Neuronal stem cell (in vitro differentiated cells): ENCODE measurements around the gene PCTP.

Experiments used
- DNase-seq: peaks from one replicate; pipeline ENCODE4 v3.0.0-alpha.2; 2013; ENCODE audit warnings: low spot score
- H2AFZ ChIP-seq: one replicate; pipeline ENCODE4 v1.6.1; 2013; ENCODE audit warnings: mild to moderate bottlenecking, low read length, inconsistent platforms
- H2AK5ac ChIP-seq: 2 replicates; pipeline ENCODE4 v1.6.1; 2013; ENCODE audit warnings: low read depth, mild to moderate bottlenecking, inconsistent platforms, low read length, moderate library complexity, mixed read lengths
- H2BK120ac ChIP-seq: 2 replicates; pipeline ENCODE4 v1.6.1; 2013; ENCODE audit warnings: low read depth, mild to moderate bottlenecking, inconsistent platforms, low read length, moderate library complexity, mixed read lengths
- H2BK12ac ChIP-seq: one replicate; pipeline ENCODE4 v1.6.1; 2013; ENCODE audit warnings: low read length, inconsistent platforms
- H2BK15ac ChIP-seq: 2 replicates; pipeline ENCODE4 v1.6.1; 2013; ENCODE audit warnings: mild to moderate bottlenecking, low read length, inconsistent platforms, mixed read lengths
- H2BK5ac ChIP-seq: one replicate; pipeline ENCODE4 v1.6.1; 2013; ENCODE audit warnings: inconsistent platforms, mild to moderate bottlenecking, low read length, moderate library complexity
- H3K14ac ChIP-seq: one replicate; pipeline ENCODE4 v1.6.1; 2013; ENCODE audit warnings: low read length, inconsistent platforms
- H3K18ac ChIP-seq: 2 replicates; pipeline ENCODE4 v1.6.1; 2013; ENCODE audit warnings: low read length, inconsistent platforms
- H3K23ac ChIP-seq: 2 replicates; pipeline ENCODE4 v1.6.1; 2013; ENCODE audit warnings: low read depth, mild to moderate bottlenecking, mixed read lengths, low read length, inconsistent platforms; ENCODE audit not compliant: poor library complexity
- H3K27ac ChIP-seq: replicated peaks from 3 replicates; pipeline ENCODE4 v1.5.1; 2013; ENCODE audit warnings: low read length, inconsistent platforms
- H3K27me3 ChIP-seq, 3 experiments: 2 replicates each; pipeline ENCODE4 v1.6.1; 2013; ENCODE audit warnings: low read length in 3 of 3, mild to moderate bottlenecking in 2 of 3, inconsistent platforms in 1 of 3, low read depth in 1 of 3, mixed read lengths in 1 of 3, moderate library complexity in 1 of 3; ENCODE audit not compliant: control insufficient read depth in 3 of 3, insufficient read depth in 3 of 3
- H3K36me3 ChIP-seq, 2 donors: replicated peaks in 1 of 2; 2 replicates each; pipeline ENCODE4 v1.6.1; 2013; ENCODE audit warnings: low read length in 2 of 2; ENCODE audit not compliant: control insufficient read depth in 2 of 2, insufficient read depth in 2 of 2
- H3K4ac ChIP-seq: 2 replicates; pipeline ENCODE4 v1.6.1; 2013; ENCODE audit warnings: inconsistent platforms, mild to moderate bottlenecking, low read length, moderate library complexity
- H3K4me1 ChIP-seq, 2 donors: 1 replicate in 1 of 2; 2 replicates in 1 of 2; pipeline ENCODE4 v1.6.1; 2013; ENCODE audit warnings: low read length in 2 of 2, low read depth in 1 of 2; ENCODE audit not compliant: control insufficient read depth in 2 of 2, insufficient read depth in 1 of 2
- H3K4me2 ChIP-seq: one replicate; pipeline ENCODE4 v1.6.1; 2013; ENCODE audit warnings: mild to moderate bottlenecking, low read length, inconsistent platforms; ENCODE audit not compliant: insufficient read depth, poor library complexity, severe bottlenecking
- H3K4me3 ChIP-seq, 2 donors: 2 replicates each; pipeline ENCODE4 v1.5.1; 2013; ENCODE audit warnings: low read length in 2 of 2, mild to moderate bottlenecking in 2 of 2, inconsistent platforms in 1 of 2, moderate library complexity in 1 of 2
- H3K79me1 ChIP-seq: one replicate; pipeline ENCODE4 v1.6.1; 2013; ENCODE audit warnings: low read depth, mild to moderate bottlenecking, inconsistent platforms, low read length, moderate library complexity
- H3K9ac ChIP-seq: one replicate; pipeline ENCODE4 v1.6.1; 2013; ENCODE audit warnings: mild to moderate bottlenecking, low read depth, low read length, inconsistent platforms; ENCODE audit not compliant: poor library complexity
- H3K9me3 ChIP-seq, 2 donors: replicated peaks in 1 of 2; 2 replicates each; pipeline versions ENCODE3 to v1.6.1; 2013; ENCODE audit warnings: low read length in 2 of 2, mild to moderate bottlenecking in 2 of 2, inconsistent platforms in 1 of 2, low read depth in 1 of 2, mixed read lengths in 1 of 2, moderate library complexity in 1 of 2; ENCODE audit not compliant: control insufficient read depth in 2 of 2, insufficient read depth in 1 of 2
- H4K8ac ChIP-seq: one replicate; pipeline ENCODE4 v1.6.1; 2013; ENCODE audit warnings: low read depth, mild to moderate bottlenecking, inconsistent platforms, low read length, moderate library complexity
- H4K91ac ChIP-seq: one replicate; pipeline ENCODE4 v1.6.1; 2013; ENCODE audit warnings: low read length, low read depth, mild to moderate bottlenecking, inconsistent platforms; ENCODE audit not compliant: poor library complexity
- WGBS, 2 donors: extraction: QIAGEN DNeasy Blood & Tissue Kit; methylation state at CpG; one replicate each; pipeline ENCODE4 v1.1.7; 2013; ENCODE audit warnings: missing lambda C conversion rate in 2 of 2, mixed read lengths in 1 of 2; ENCODE audit not compliant: insufficient read length in 2 of 2, insufficient replicate concordance in 1 of 2; ENCODE audit errors: extremely low coverage in 2 of 2; 5-methylcytosine and 5-hydroxymethylcytosine counted together

The PCTP gene

GRCh38 chr17:55730808-55731207 is 20.0 kb upstream of the PCTP start:
- H4K91ac ChIP-seq, result no peak overlapping the region
- H3K36me3 ChIP-seq, result no peaks in the 10 kb centered on the region
- peaks cover 0 to 56% (median 0%) of the 10 kb centered on the region in 3 experiments for H3K27me3 ChIP-seq
- H2BK12ac ChIP-seq, result no peak overlapping the region
- no peaks in the 10 kb centered on the region for H3K9me3 ChIP-seq
- no peaks in the 10 kb centered on the region for H3K79me1 ChIP-seq
- H3K27ac ChIP-seq, result no peak overlapping the region
- H2BK5ac ChIP-seq, result no peak overlapping the region
- H4K8ac ChIP-seq, result no peak overlapping the region
- DNase-seq, result no peak
- no CpG with 5 or more reads among the region's 3 CpGs for WGBS, 2 donors
- H3K4ac ChIP-seq, result no peak overlapping the region
- H3K4me3 ChIP-seq, result no peak overlapping the region
- no peak overlapping the region for H2AK5ac ChIP-seq
- H3K4me1 ChIP-seq, result peaks cover 5 to 11% of the 10 kb centered on the region in 2 donors
- no peak overlapping the region for H2BK120ac ChIP-seq
- no peak overlapping the region for H3K14ac ChIP-seq
- H3K4me2 ChIP-seq, result no peak overlapping the region
- no peak overlapping the region for H3K18ac ChIP-seq
- H3K9ac ChIP-seq, result no peak overlapping the region
- H2AFZ ChIP-seq, result no peak overlapping the region
- H3K23ac ChIP-seq, result no peak overlapping the region
- no peak overlapping the region for H2BK15ac ChIP-seq

- Histone ChIP-seq H2BK5ac (no peak overlapping the region), H2AFZ (peak overlapping the region; percentile 81), H3K27me3 (peaks cover 0 to 47% (median 0%) of the 10 kb centered on the region in 3 experiments), H4K91ac (no peak overlapping the region), H3K36me3 (no peaks in the 10 kb centered on the region), H3K4me2 (no peak overlapping the region), H3K23ac (no peak overlapping the region), H3K4ac (no peak overlapping the region), H3K9me3 (no peaks in the 10 kb centered on the region), H3K14ac (no peak overlapping the region), H2BK12ac (no peak overlapping the region), H2BK15ac (no peak overlapping the region), H3K79me1 (no peaks in the 10 kb centered on the region), H2BK120ac (no peak overlapping the region), H3K4me3 (peak overlapping the region in 1 of 2 donors; percentile 3), H3K4me1 (peaks cover 5 to 11% of the 10 kb centered on the region in 2 donors), H3K27ac (no peak overlapping the region), H3K9ac (no peak overlapping the region), H2AK5ac (no peak overlapping the region), H3K18ac (no peak overlapping the region), H4K8ac (no peak overlapping the region)
- DNase-seq, result no peak
- WGBS, 2 donors, result no CpG with 5 or more reads among the region's 10 CpGs
Measured at GRCh38 chr17:55731586-55732250, 19.1 kb upstream of the PCTP start.

- H3K79me1 ChIP-seq, result no peaks in the 10 kb centered on the region
- H3K4ac ChIP-seq, result no peak overlapping the region
- no peak overlapping the region for H2BK12ac ChIP-seq
- no peak overlapping the region for H3K14ac ChIP-seq
- H3K9ac ChIP-seq, result no peak overlapping the region
- H2AK5ac ChIP-seq, result no peak overlapping the region
- no peaks in the 10 kb centered on the region for H3K36me3 ChIP-seq
- no peak overlapping the region for H2AFZ ChIP-seq
- no peak overlapping the region for H3K4me2 ChIP-seq
- no peak overlapping the region for H2BK5ac ChIP-seq
- no peak for DNase-seq
- peaks cover 5 to 11% of the 10 kb centered on the region in 2 donors for H3K4me1 ChIP-seq
- no peak overlapping the region for H3K18ac ChIP-seq
- H3K4me3 ChIP-seq, result no peak overlapping the region
- H3K27me3 ChIP-seq, result peaks cover 0 to 23% (median 0%) of the 10 kb centered on the region in 3 experiments
- H2BK15ac ChIP-seq, result no peak overlapping the region
- H3K23ac ChIP-seq, result no peak overlapping the region
- no peaks in the 10 kb centered on the region for H3K9me3 ChIP-seq
- H2BK120ac ChIP-seq, result no peak overlapping the region
- WGBS, 2 donors, result no CpG with 5 or more reads among the region's 4 CpGs
- no peak overlapping the region for H4K91ac ChIP-seq
- no peak overlapping the region for H3K27ac ChIP-seq
- H4K8ac ChIP-seq, result no peak overlapping the region
Measured at GRCh38 chr17:55734128-55734781, 16.6 kb upstream of the PCTP start.

- no CpG with 5 or more reads among the region's 5 CpGs for WGBS, 2 donors
Measured at GRCh38 chr17:55735731-55736405, 15.0 kb upstream of the PCTP start.

More at GRCh38 chr17:55735731-55736405, 15.0 kb upstream of the PCTP start:
- Histone ChIP-seq H2BK12ac (no peak overlapping the region), H3K4me2 (no peak overlapping the region), H4K8ac (no peak overlapping the region), H3K27me3 (peaks cover 0 to 14% (median 0%) of the 10 kb centered on the region in 3 experiments), H3K4me1 (peaks cover 5 to 11% of the 10 kb centered on the region in 2 donors), H3K36me3 (no peaks in the 10 kb centered on the region), H2AK5ac (no peak overlapping the region), H3K23ac (no peak overlapping the region), H3K18ac (no peak overlapping the region), H2AFZ (no peak overlapping the region), H3K14ac (no peak overlapping the region), H3K79me1 (no peaks in the 10 kb centered on the region), H3K9ac (no peak overlapping the region), H3K4me3 (no peak overlapping the region), H3K4ac (no peak overlapping the region), H3K9me3 (no peaks in the 10 kb centered on the region), H3K27ac (no peak overlapping the region), H2BK120ac (no peak overlapping the region), H2BK15ac (no peak overlapping the region), H2BK5ac (no peak overlapping the region), H4K91ac (no peak overlapping the region)
- no peak for DNase-seq
